IPS DF 6.9 (cell line): ENCODE data around the gene NRXN3.

ENCODE experiments used
- DNase-seq: peaks from one replicate; pipeline ENCODE4 v3.0.0-alpha.2; 2013; ENCODE audit warnings: low read depth, low spot score
- H3K27ac ChIP-seq: one replicate; pipeline ENCODE4 v1.5.1; 2013; ENCODE audit warnings: low read length, control low read depth
- H3K27me3 ChIP-seq: 2 replicates; pipeline ENCODE4 v1.6.1; 2013; ENCODE audit warnings: mild to moderate bottlenecking, low read length; ENCODE audit not compliant: control insufficient read depth, insufficient read depth
- H3K36me3 ChIP-seq: 2 replicates; pipeline ENCODE4 v1.6.1; 2013; ENCODE audit warnings: low read length; ENCODE audit not compliant: control insufficient read depth, insufficient read depth
- H3K4me1 ChIP-seq: 2 replicates; pipeline ENCODE4 v1.6.1; 2013; ENCODE audit warnings: low read length; ENCODE audit not compliant: control insufficient read depth, insufficient read depth
- H3K4me3 ChIP-seq: 2 replicates; pipeline ENCODE4 v1.5.1; 2013; ENCODE audit warnings: mild to moderate bottlenecking, low read length
- H3K9me3 ChIP-seq: 2 replicates; pipeline ENCODE4 v1.6.1; 2013; ENCODE audit warnings: low read length, inconsistent platforms; ENCODE audit not compliant: control insufficient read depth, insufficient read depth
- WGBS: extraction: QIAGEN DNeasy Blood & Tissue Kit; methylation state at CpG from one replicate; pipeline ENCODE4 v1.1.7; 2013; ENCODE audit warnings: mixed read lengths, missing lambda C conversion rate; ENCODE audit not compliant: insufficient read length, insufficient coverage; 5-methylcytosine and 5-hydroxymethylcytosine counted together

Gene NRXN3

GRCh38 chr14:79407572-79407971 lies 1237.4 kb downstream of the NRXN3 start:
- Histone ChIP-seq H3K27me3 (no peaks in the 10 kb centered on the region), H3K4me1 (no peaks in the 10 kb centered on the region), H3K4me3 (no peak overlapping the region), H3K36me3 (no peaks in the 10 kb centered on the region), H3K9me3 (no peaks in the 10 kb centered on the region), H3K27ac (no peak overlapping the region)
- no CpG with 5 or more reads among the region's 2 CpGs for WGBS
- no peak for DNase-seq

DNA sequence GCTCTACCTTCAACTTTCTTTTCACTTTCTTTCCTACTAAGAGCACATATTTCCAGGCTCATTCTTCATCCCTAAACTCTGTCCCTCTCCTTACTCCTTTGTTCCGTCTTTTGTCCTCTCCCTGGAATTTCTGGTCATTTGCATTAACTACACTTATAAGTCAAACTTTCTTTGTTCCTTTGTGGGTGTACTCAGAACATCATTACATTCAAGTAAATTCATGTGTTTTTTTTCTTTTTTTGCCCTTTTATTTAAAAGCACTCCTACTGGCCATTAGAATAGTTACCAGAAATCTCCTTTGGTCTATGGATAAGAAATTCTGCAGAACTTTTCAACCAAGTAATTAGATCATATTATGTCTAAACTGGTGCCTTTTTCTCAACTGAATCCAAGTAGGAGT lies 1238.5 kb downstream of the NRXN3 start:
- Histone ChIP-seq H3K36me3 (no peaks in the 10 kb centered on the region), H3K27ac (no peak overlapping the region), H3K9me3 (no peaks in the 10 kb centered on the region), H3K4me1 (no peaks in the 10 kb centered on the region), H3K4me3 (no peak overlapping the region), H3K27me3 (no peaks in the 10 kb centered on the region)
- no peak for DNase-seq
- WGBS = no CpG with 5 or more reads among the region's 1 CpG

DNA sequence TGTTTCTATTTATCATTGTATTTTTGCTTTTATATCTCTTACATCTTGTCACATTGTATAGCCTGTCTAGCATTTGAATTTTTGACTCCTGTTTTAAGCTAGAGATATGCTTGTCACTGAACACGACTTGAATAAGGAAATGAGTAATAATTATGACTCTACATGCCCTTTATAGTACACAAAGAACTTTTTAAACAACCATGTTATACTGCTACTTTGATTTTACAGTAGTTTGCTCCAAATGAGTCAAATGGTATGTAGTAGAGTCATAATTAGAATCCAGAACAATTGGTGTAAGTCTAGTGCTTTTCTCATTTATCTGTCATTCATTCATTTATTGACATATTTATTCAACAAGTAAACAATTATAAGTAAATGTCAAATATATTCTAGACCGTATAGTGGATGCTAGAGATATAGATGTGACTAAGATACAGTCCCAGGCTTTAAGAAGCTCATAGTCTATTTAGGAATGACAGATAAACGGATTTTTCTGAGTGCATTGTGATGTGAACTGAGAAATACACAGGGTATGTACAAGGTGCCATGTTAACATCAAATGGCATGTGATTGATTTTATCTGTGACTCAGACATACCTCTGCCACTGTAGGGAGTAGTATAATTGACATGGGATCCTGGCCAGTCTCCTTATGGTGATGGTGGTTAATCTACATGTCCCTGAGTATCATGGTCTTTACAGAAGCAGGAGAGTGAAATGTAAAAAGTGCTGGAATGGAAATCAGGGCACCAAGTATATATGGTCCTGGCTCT lies 1241.4 kb downstream of the NRXN3 start:
- no peaks in the 10 kb centered on the region for H3K36me3 ChIP-seq
- H3K27ac ChIP-seq = no peak overlapping the region
- H3K4me3 ChIP-seq = no peak overlapping the region
- no peak for DNase-seq
- H3K4me1 ChIP-seq = no peaks in the 10 kb centered on the region
- no peaks in the 10 kb centered on the region for H3K27me3 ChIP-seq
- no peaks in the 10 kb centered on the region for H3K9me3 ChIP-seq
- WGBS = no CpG with 5 or more reads among the region's 3 CpGs

DNA sequence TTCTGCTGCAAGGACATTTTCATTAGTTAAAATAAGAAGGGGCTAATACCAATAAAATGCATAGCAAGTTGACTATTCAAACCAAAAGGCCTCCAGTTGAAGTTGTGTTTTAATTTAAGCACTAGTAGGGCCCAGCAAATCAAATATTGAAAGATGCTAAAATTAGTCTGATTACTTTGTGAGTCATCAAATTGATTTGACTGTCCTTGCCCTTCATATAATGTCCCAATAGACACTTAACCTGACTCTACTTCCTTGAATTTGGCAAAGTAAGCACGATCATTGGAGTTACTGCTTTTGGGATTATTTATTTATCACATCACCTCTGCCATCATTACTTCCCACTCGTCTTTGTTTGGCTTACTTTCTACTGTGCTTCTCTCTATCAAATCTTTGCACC lies 1242.6 kb downstream of the NRXN3 start:
- H3K4me3 ChIP-seq = no peak overlapping the region
- H3K27ac ChIP-seq = no peak overlapping the region
- H3K9me3 ChIP-seq = no peaks in the 10 kb centered on the region
- no peaks in the 10 kb centered on the region for H3K36me3 ChIP-seq
- no peaks in the 10 kb centered on the region for H3K27me3 ChIP-seq
- no peaks in the 10 kb centered on the region for H3K4me1 ChIP-seq
- no peak for DNase-seq
- WGBS = no CpG with 5 or more reads among the region's 2 CpGs

- no CpG with 5 or more reads among the region's 4 CpGs for WGBS
- no peaks in the 10 kb centered on the region for H3K36me3 ChIP-seq
- H3K4me1 ChIP-seq = no peaks in the 10 kb centered on the region
- no peak overlapping the region for H3K27ac ChIP-seq
- H3K4me3 ChIP-seq = no peak overlapping the region
- no peaks in the 10 kb centered on the region for H3K9me3 ChIP-seq
- H3K27me3 ChIP-seq = no peaks in the 10 kb centered on the region
- DNase-seq = no peak
Observed at GRCh38 chr14:79413734-79414428, 1243.7 kb downstream of the NRXN3 start.

DNA sequence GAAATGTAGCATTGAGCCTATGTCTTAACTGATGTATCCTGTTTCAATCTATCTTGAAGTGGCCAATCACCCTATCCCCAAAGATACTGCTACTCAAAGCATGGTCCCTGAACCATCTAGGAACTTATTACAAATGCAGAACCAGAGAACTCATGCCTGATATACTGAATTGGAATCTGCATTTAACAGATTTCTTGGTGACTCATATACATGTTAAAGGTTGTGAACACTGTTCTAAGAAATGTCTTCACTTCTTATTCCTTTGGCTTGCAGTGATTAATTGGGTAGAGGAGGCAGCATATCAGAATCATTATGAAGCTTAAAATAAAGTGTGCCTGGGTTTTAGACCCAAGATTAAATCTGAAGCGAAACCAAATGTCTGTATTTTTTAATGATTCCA lies 1245.6 kb downstream of the NRXN3 start:
- Histone ChIP-seq H3K27me3 (no peaks in the 10 kb centered on the region), H3K9me3 (no peaks in the 10 kb centered on the region), H3K36me3 (no peaks in the 10 kb centered on the region), H3K4me3 (no peak overlapping the region), H3K27ac (no peak overlapping the region), H3K4me1 (no peaks in the 10 kb centered on the region)
- no peak for DNase-seq
- WGBS = no CpG with 5 or more reads among the region's 1 CpG

DNA sequence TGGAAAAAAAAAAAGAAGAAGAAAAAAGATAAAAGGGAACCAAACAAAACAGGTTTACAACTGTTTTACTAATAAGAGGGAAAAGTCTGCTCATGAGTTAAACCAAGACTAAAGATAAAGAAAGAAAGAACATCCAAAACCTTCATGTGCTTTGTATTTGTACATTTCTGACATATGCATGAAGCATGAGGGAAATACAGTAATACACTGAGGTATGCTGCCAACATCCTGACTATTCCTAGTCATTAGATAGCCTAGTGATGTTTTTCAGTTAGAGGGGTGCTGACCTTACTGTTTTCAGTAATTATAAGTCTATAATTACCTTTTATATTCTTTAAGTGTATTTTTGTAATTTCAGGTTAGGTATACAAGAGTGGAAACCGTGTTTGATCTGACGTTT lies 1247.8 kb downstream of the NRXN3 start:
- no peaks in the 10 kb centered on the region for H3K36me3 ChIP-seq
- H3K27me3 ChIP-seq = no peaks in the 10 kb centered on the region
- no CpG with 5 or more reads among the region's 2 CpGs for WGBS
- no peak overlapping the region for H3K4me3 ChIP-seq
- no peak overlapping the region for H3K27ac ChIP-seq
- H3K9me3 ChIP-seq = no peaks in the 10 kb centered on the region
- DNase-seq = no peak
- H3K4me1 ChIP-seq = no peaks in the 10 kb centered on the region

GRCh38 chr14:79418649-79419415 lies 1248.7 kb downstream of the NRXN3 start:
- Histone ChIP-seq H3K4me3 (no peak overlapping the region), H3K27me3 (no peaks in the 10 kb centered on the region), H3K4me1 (no peaks in the 10 kb centered on the region), H3K36me3 (no peaks in the 10 kb centered on the region), H3K27ac (no peak overlapping the region), H3K9me3 (no peaks in the 10 kb centered on the region)
- no CpG with 5 or more reads among the region's 5 CpGs for WGBS
- no peak for DNase-seq

DNA sequence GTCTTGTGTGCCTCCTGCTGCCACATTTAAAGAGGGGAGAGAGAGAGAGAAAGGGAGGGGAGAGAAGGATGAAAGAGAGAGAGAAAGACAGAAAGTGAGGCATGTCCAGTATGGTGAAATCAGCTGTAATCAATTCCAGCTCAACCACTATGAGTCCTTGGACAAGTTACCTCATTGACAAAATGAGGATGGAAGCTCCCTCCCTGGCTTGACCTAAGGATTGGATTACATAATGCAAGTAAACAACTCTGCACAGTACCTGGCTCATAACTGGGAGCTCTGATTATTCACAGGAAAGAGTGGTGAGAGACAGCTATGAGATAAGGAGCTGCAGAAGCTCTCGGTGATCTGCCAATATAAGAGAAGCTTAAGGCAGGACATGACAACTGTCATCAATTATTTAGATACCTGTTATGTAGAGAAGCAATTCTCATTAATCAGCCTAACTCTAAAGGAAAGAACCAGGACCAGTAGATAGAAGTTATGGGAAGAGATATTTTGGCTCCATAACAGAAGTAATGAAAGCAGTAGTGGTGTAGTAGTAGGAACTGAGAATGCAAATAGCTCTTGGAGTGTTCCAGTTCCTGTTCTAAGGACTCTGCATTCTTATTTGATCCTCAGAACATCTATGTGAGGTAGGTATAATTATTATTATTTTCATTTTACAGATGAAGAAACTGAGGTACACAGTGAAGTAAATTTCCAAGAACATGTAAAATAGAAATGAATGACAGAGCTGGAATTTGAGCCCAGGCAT lies 1249.6 kb downstream of the NRXN3 start:
- H3K36me3 ChIP-seq = no peaks in the 10 kb centered on the region
- H3K9me3 ChIP-seq = no peaks in the 10 kb centered on the region
- H3K4me3 ChIP-seq = no peak overlapping the region
- no peak for DNase-seq
- no CpG with 5 or more reads among the region's 1 CpG for WGBS
- H3K4me1 ChIP-seq = no peaks in the 10 kb centered on the region
- no peak overlapping the region for H3K27ac ChIP-seq
- H3K27me3 ChIP-seq = no peaks in the 10 kb centered on the region

- H3K27me3 ChIP-seq = no peaks in the 10 kb centered on the region
- H3K36me3 ChIP-seq = no peaks in the 10 kb centered on the region
- no peaks in the 10 kb centered on the region for H3K9me3 ChIP-seq
- H3K27ac ChIP-seq = no peak overlapping the region
- no CpG with 5 or more reads among the region's 2 CpGs for WGBS
- no peak for DNase-seq
- H3K4me1 ChIP-seq = no peaks in the 10 kb centered on the region
- H3K4me3 ChIP-seq = no peak overlapping the region
Observed at GRCh38 chr14:79420725-79421124, 1250.6 kb downstream of the NRXN3 start.
